ENCODE data around the gene CHRND. TPM values are rescaled to one million over a fixed set of nuclear protein-coding genes. Genes with fewer than 3 reads are reported as not detected.

Gene CHRND
- total RNA-seq, 1 experiment from 2014 or later = not detected

DNA sequence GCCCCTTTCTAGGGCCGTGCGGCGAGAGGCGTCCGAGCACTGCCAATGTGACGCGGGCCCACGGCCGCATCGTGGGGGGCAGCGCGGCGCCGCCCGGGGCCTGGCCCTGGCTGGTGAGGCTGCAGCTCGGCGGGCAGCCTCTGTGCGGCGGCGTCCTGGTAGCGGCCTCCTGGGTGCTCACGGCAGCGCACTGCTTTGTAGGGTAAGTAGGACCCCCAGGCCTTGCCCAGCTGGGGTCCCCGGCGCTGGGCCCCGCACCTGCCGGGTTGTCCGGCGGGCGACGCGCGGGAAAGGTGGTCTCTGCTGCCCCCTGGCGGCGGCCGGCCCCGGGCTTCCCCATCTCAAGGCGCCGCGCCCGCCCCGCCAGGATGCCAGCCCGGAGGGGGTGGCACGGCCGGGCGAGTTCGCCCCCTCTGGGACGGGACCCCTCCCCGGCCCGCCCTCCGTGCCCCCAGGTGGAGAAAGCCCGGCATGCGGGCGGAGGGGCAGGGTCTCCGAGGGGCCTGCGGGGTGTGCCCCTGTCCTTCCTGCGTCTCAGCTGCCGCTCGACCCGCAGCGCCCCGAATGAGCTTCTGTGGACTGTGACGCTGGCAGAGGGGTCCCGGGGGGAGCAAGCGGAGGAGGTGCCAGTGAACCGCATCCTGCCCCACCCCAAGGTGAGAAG is 3.9 kb upstream of the CHRND start:
- Mint-ChIP-seq H3K9me3 (no peaks in the 10 kb centered on the region), H3K4me3 (0 out of 2 replicates have a peak overlapping the region, but pooled peaks have one; percentile 37), H3K27ac (no peak overlapping the region), H3K4me1 (peaks cover 6% of the 10 kb centered on the region; the same call in 1 of the 2 replicates), H3K27me3 (ENCODE audit: low read depth) (peaks cover 38% of the 10 kb centered on the region), H3K36me3 (no peaks in the 10 kb centered on the region)
- ChIA-PET POLR2A (interaction anchor here (0.6 to 0.8 kb wide), 2 partner anchors 29 to 76 kb away, joined by 3 read pairs; partner anchors contain the start of genes EIF4E2 and TIGD1), CTCF (interaction anchor here (0.6 to 6.5 kb wide), 37 partner anchors 11 to 621 kb away, joined by 3 to 104 read pairs (median 6); partner anchors contain the start of genes CHRNG and ECEL1)
- TF ChIP-seq, protein P1, sequence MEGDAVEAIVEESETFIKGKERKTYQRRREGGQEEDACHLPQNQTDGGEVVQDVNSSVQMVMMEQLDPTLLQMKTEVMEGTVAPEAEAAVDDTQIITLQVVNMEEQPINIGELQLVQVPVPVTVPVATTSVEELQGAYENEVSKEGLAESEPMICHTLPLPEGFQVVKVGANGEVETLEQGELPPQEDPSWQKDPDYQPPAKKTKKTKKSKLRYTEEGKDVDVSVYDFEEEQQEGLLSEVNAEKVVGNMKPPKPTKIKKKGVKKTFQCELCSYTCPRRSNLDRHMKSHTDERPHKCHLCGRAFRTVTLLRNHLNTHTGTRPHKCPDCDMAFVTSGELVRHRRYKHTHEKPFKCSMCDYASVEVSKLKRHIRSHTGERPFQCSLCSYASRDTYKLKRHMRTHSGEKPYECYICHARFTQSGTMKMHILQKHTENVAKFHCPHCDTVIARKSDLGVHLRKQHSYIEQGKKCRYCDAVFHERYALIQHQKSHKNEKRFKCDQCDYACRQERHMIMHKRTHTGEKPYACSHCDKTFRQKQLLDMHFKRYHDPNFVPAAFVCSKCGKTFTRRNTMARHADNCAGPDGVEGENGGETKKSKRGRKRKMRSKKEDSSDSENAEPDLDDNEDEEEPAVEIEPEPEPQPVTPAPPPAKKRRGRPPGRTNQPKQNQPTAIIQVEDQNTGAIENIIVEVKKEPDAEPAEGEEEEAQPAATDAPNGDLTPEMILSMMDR (IDR thresholded peaks at IDR 0.05) = peak; percentile 96
- peak; percentile 87 for TF ChIP-seq ZNF423 (CRISPR knock-in tag; IDR thresholded peaks at IDR 0.05)
- no peak for TF ChIP-seq ZNF219 (CRISPR knock-in tag; IDR thresholded peaks at IDR 0.05; ENCODE audit: borderline replicate concordance)
- TF ChIP-seq, protein P2, sequence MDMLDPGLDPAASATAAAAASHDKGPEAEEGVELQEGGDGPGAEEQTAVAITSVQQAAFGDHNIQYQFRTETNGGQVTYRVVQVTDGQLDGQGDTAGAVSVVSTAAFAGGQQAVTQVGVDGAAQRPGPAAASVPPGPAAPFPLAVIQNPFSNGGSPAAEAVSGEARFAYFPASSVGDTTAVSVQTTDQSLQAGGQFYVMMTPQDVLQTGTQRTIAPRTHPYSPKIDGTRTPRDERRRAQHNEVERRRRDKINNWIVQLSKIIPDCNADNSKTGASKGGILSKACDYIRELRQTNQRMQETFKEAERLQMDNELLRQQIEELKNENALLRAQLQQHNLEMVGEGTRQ (CRISPR knock-in tag; IDR thresholded peaks at IDR 0.05) = no peak
- no peak for TF ChIP-seq CREM (CRISPR knock-in tag; IDR thresholded peaks at IDR 0.05)
- no peak for TF ChIP-seq SMAD3 (CRISPR knock-in tag; IDR thresholded peaks at IDR 0.05; ENCODE audit: borderline replicate concordance)
- TF ChIP-seq, protein P3, sequence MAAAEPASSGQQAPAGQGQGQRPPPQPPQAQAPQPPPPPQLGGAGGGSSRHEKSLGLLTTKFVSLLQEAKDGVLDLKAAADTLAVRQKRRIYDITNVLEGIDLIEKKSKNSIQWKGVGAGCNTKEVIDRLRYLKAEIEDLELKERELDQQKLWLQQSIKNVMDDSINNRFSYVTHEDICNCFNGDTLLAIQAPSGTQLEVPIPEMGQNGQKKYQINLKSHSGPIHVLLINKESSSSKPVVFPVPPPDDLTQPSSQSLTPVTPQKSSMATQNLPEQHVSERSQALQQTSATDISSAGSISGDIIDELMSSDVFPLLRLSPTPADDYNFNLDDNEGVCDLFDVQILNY (CRISPR knock-in tag; IDR thresholded peaks at IDR 0.05) = 0 out of 2 replicates have a peak, but pooled peaks have one; percentile 37
- no peak for TF ChIP-seq TP53 (CRISPR knock-in tag; IDR thresholded peaks at IDR 0.05)
- ATAC-seq (peak; percentile 14), DNase-seq (ENCODE audit: low spot score) (peak; percentile 71)

DNA sequence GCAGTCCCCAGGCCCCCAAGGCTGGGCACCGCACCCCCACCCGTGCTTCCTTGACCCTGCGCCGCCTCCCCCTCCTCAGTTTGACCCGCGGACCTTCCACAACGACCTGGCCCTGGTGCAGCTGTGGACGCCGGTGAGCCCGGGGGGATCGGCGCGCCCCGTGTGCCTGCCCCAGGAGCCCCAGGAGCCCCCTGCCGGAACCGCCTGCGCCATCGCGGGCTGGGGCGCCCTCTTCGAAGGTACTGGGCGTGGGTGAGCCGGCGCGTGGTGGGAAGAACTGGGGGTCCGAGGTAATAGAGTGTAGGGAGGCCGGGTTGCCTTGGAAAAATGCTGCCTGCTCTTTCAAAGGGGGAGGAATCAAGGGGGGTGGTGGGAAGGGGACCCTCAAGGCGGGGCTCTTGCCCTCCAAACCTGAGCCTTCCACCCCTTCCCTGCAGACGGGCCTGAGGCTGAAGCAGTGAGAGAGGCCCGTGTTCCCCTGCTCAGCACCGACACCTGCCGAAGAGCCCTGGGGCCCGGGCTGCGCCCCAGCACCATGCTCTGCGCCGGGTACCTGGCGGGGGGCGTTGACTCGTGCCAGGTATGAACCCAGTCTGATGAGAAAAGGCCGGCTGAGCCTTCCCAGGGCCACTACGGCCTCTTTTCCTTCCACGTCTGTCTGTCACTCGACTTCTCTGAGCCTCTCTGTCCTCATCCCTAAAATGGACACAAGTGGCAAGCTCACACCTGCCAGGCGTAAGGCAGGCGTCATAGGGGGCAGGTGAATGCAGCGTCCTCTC is 3.1 kb upstream of the CHRND start:
- ATAC-seq (no peak), DNase-seq (ENCODE audit: low spot score) (no peak)
- no peak overlapping the region for H3K27ac Mint-ChIP-seq
- ChIA-PET CTCF (interaction anchor here (0.6 to 6.5 kb wide), 42 partner anchors 8 to 622 kb away, joined by 3 to 104 read pairs (median 6); partner anchors contain the start of genes CHRNG, ECEL1, EIF4E2 and NPPC), POLR2A (interaction anchor here (0.8 to 1.7 kb wide), 2 partner anchors 21 to 28 kb away, joined by 3 to 4 read pairs; partner anchors contain the start of genes EIF4E2 and TIGD1)
- H3K9me3 Mint-ChIP-seq = no peaks in the 10 kb centered on the region
- TF ChIP-seq FOXP1 (CRISPR knock-in tag; IDR thresholded peaks at IDR 0.05; ENCODE audit: borderline replicate concordance) = no peak
- TF ChIP-seq, protein P2 (CRISPR knock-in tag; IDR thresholded peaks at IDR 0.05) = no peak
- no peak for TF ChIP-seq EMX1 (CRISPR knock-in tag; IDR thresholded peaks at IDR 0.05)
- TF ChIP-seq ZNF671 (CRISPR knock-in tag; IDR thresholded peaks at IDR 0.05) = no peak
- TF ChIP-seq, protein P4, sequence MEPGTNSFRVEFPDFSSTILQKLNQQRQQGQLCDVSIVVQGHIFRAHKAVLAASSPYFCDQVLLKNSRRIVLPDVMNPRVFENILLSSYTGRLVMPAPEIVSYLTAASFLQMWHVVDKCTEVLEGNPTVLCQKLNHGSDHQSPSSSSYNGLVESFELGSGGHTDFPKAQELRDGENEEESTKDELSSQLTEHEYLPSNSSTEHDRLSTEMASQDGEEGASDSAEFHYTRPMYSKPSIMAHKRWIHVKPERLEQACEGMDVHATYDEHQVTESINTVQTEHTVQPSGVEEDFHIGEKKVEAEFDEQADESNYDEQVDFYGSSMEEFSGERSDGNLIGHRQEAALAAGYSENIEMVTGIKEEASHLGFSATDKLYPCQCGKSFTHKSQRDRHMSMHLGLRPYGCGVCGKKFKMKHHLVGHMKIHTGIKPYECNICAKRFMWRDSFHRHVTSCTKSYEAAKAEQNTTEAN (CRISPR knock-in tag; IDR thresholded peaks at IDR 0.05) = no peak
- TF ChIP-seq, protein P5, sequence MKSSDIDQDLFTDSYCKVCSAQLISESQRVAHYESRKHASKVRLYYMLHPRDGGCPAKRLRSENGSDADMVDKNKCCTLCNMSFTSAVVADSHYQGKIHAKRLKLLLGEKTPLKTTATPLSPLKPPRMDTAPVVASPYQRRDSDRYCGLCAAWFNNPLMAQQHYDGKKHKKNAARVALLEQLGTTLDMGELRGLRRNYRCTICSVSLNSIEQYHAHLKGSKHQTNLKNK (CRISPR knock-in tag; IDR thresholded peaks at IDR 0.05) = no peak
- TF ChIP-seq CREM (CRISPR knock-in tag; IDR thresholded peaks at IDR 0.05) = no peak
- peaks cover 6% of the 10 kb centered on the region; the same call in 1 of the 2 replicates for H3K4me1 Mint-ChIP-seq
- peak overlapping the region; percentile 52 for H3K4me3 Mint-ChIP-seq
- no peaks in the 10 kb centered on the region for H3K36me3 Mint-ChIP-seq
- peaks cover 41% of the 10 kb centered on the region for H3K27me3 Mint-ChIP-seq (ENCODE audit: low read depth)
